ENCODE measurements around the gene GALNT9.
"Not testable (repeated sequence)": the region's sequence is repeated elsewhere in the genome, so short reads cannot be mapped to it uniquely, and the experiment has no call there.

GALNT9 gene

GRCh38 chr12:132278401-132279183 lies 50.8 kb downstream of the GALNT9 start:
- no peak for DNase-seq

GRCh38 chr12:132277949-132278348 lies 51.4 kb downstream of the GALNT9 start:
- DNase-seq = no peak

DNA sequence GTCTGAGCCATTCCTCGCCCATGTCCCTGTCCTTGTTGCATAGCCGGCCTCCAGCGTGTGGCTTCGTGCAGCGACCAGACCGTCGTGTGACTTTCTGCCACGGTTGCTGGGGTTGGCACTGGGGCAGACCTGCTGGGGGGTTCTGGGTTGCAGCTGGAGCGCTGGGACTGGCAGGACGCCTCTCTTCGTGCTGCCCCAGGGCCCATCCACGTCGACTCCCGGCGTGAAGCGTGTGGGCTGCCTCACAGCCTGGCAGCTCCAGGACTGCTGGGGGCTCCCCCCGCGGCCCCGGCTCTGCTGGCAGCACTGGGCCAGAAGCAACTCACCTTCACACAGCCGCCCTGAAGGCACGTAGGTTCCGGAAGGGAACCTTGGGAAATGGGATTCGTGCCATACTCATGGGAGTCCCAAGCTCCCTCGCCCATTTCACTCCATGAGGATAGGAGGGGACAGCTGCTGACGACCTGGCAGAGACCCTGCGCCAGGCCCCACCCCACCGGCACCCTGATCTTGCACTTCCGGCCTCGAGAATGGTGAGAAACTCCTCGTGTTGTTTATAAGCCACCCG lies 51.9 kb downstream of the GALNT9 start:
- DNase-seq = no peak

DNA sequence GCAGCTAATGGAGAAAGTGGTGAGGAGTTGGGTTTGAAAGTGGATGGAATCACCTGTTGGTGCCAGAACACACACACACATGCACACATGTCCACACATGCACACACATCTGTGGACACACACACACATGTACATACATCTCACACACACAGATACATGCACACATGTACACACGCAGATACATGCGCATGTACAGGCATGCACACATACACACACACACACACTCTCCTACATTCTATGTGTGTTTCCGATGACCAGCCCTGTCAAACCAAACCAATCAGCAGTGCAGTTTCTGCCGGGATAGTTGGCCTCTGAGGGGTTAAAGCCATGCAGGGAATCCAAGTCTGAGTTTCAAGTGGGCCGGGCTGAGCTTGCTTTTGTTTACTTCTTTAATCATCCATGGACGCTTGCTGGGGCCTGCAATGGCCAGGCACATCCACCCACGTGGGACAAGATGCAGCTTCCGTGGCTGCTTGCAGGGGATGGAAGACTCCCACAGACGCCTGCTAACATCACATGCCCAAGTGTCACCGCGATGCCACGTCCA lies 52.5 kb downstream of the GALNT9 start:
- no peak for DNase-seq

DNA sequence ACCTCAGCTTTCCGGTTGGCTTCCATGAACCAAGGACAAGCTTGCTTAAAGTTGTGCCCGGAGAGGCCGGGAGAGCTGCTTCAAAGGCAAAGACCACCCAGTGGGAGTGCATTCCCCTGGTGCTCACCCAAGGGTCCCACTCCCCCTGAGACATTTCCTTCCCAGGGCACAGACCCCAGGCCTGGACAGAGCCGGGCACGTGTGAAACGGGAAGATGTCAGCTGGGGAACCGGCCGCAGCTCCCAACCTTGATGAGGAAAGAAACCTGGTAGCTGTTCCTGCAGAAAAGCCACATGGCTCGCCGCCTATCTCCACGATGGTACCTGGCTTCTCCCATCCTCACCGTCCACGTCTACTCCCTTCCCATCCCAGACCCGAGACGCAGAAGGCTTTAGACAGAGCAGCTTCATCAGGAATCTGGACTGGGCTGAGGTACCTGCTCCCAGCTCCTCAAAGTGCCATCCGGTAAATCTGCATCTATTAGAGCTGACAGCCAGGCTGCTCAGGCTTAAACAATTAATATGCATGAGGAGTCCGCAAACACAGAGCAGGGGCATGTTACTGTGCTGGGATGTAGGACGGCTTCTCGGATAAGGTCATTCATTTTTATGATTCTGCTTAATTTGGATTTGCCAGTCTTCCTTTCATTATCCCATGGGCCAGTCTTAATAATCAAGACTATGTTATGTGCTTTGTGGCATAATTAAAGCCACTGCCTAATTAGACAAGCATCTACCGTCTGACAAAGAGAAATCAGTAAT lies 53.1 kb downstream of the GALNT9 start:
- no peak for DNase-seq

GRCh38 chr12:132275631-132276030 lies 53.8 kb downstream of the GALNT9 start:
- no peak for DNase-seq

DNA sequence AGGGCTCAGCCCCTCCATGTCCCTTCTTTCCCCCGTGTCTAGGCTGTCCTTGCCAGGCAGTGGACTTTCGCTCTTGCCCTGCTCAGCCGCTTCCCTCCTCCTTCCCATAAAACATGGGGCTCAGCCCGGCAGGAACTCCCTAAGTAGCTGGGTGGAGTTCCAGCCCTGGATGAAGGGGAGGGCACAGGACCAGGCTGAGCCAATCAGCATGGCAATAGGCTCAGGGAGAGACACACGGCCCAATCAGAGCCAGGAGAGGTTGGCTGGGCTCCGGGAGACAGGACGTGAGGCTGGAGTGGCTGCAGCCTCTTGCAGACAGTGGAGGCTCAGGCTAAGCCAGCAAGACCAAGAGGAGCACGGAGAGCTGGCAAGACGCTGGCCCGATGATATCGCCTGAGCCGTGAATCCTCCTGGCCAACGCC lies 54.3 kb downstream of the GALNT9 start:
- no peak for DNase-seq

DNA sequence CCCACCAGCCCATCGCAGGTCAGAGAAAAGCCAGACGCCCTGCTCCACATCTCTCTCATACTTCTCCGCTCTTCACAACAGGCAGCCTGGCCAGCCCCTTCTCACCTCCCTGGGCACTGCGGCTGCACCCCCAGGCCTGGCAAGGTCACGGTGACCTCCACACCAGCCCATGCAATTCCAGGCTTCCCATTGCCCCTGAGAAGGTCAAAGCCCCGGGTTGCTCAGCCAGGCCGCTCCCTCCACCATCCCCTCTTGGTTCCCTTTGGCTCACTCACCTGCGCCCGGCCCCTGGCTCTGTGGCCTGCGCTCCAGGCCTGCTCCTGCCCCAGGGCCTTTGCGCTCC lies 55.4 kb downstream of the GALNT9 start:
- DNase-seq = no peak

DNA sequence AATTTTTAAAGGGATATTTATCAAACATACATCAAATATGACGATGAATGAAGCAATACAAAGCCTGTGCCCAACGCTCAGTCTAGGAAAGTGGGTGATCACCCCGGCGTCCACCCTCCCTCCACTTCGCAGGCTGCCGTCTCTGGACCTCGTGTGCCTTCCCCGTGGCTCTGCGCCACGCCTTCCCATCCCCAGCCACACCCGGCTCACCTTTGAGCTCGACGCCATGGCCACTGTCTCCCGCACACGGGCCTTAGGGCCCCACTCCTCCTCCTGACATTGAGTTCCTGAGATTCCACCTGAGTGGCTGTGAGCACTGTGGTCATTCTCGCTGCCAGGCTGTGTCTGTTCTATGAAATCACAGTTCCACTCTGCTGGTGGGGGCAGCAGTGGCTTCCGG lies 56.7 kb downstream of the GALNT9 start:
- no peak for DNase-seq

- no peak for DNase-seq
Observed at GRCh38 chr12:132271755-132272092, 57.7 kb downstream of the GALNT9 start.

GRCh38 chr12:132270969-132271754 lies 58.2 kb downstream of the GALNT9 start:
- peak; percentile 23 for DNase-seq

- no peak for DNase-seq
Observed at GRCh38 chr12:132270516-132270915, 58.9 kb downstream of the GALNT9 start.

GRCh38 chr12:132269271-132269968 lies 60.0 kb downstream of the GALNT9 start:
- no peak for DNase-seq

DNA sequence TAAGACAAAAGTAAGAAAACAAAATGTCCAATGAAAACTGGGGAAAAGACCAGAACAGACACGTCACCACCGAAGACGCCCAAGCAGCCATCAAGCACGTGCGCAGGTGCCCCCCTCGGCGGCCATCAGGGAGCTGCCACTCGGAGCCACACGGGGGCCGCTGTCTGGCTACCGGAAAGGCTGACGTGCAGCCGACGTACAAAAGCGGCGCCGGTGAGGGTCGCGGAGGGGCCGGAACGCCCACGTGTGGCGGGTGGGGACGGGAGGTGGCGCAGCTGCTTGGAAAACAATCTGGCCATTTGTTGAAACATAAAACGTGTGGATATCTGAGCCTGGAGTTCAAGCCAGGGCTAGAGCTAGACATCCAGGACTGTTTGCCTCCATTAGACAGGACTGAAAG lies 60.7 kb downstream of the GALNT9 start:
- no peak for DNase-seq

- DNase-seq = no peak
Observed at GRCh38 chr12:132267873-132268272, 61.5 kb downstream of the GALNT9 start.

DNA sequence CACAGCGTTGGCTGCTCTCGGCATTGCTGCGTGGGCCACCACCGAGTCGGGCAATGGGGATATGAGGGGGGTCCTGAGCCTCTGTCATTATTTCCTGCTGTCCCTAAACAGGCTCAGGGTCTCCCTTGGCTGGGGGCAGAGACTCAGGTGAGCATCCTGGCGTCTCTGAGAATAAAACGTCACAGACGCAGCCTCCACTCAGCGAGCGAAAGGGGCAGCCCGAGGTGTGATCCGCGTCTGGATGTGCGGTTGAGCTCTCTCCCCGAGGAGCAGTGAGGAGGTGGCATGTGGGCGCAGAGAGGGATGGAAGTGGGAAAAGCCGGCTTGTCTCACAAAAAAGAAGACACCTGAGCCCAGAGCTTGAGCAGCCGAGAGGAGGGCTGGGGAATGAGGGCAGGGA lies 62.6 kb downstream of the GALNT9 start:
- DNase-seq = no peak

- no peak for DNase-seq
Observed at GRCh38 chr12:132266370-132266769, 63.0 kb downstream of the GALNT9 start.

GRCh38 chr12:132265822-132266221 lies 63.6 kb downstream of the GALNT9 start:
- DNase-seq = not testable (repeated sequence)

GRCh38 chr12:132265056-132265800 lies 64.2 kb downstream of the GALNT9 start:
- no peak for DNase-seq

GRCh38 chr12:132264086-132265010 lies 65.0 kb downstream of the GALNT9 start:
- DNase-seq = no peak
